Naive thymus-derived CD4-positive, alpha-beta T cell (primary cell): Measurements from ENCODE around the gene PI4KA. TPM values are rescaled to one million over a fixed set of nuclear protein-coding genes. Genes with fewer than 3 reads are reported as not detected.

Source experiments
- ATAC-seq: fragments of 150-1000 bp; cut with Tn5 transposase; 2 replicates; pipeline ENCODE4 v1.10.0; 2021; ENCODE audit warnings: mild to moderate bottlenecking, moderate library complexity
- CTCF ChIA-PET: fragments of 350-600 bp; sonication (Branson Sonifier 250); formaldehyde crosslinking; loops from one replicate; lab custom pipeline; 2021; ENCODE audit warnings: antibody characterized with exemption; lab: Charles Lee
- POLR2A ChIA-PET: fragments of 350-600 bp; sonication (Branson Sonifier 250); formaldehyde crosslinking; loops from one replicate; lab custom pipeline; 2021; ENCODE audit warnings: antibody characterized with exemption, inconsistent platforms; lab: Charles Lee
- DNase-seq, 9 donors: peaks; one replicate each; pipeline versions ENCODE4 v3.0.0 to v3.0.0-alpha.2; 2020 to 2022; ENCODE audit warnings: mixed read lengths in 1 of 9
- H3K27ac ChIP-seq: one replicate; pipeline ENCODE4 v1.7.0; 2013; ENCODE audit warnings: mild to moderate bottlenecking, low read depth, low read length, moderate library complexity
- H3K27me3 ChIP-seq, 2 donors: one replicate each; pipeline ENCODE4 v1.7.0; 2013; ENCODE audit warnings: low read length in 2 of 2, mild to moderate bottlenecking in 2 of 2, moderate library complexity in 2 of 2; ENCODE audit not compliant: control insufficient read depth in 2 of 2, insufficient read depth in 2 of 2
- H3K36me3 ChIP-seq, 3 experiments: 1 replicate in 2 of 3; 2 replicates in 1 of 3; pipeline ENCODE4 v1.7.0; 2013; ENCODE audit warnings: low read length in 3 of 3, mild to moderate bottlenecking in 3 of 3, moderate library complexity in 1 of 3; ENCODE audit not compliant: insufficient read depth in 3 of 3, control insufficient read depth in 2 of 3
- H3K4me1 ChIP-seq, 2 donors: one replicate each; pipeline ENCODE4 v1.7.0; 2013; ENCODE audit warnings: low read length in 2 of 2, mild to moderate bottlenecking in 2 of 2, moderate library complexity in 1 of 2; ENCODE audit not compliant: control insufficient read depth in 2 of 2, insufficient read depth in 2 of 2
- H3K4me3 ChIP-seq: 2 replicates; pipeline ENCODE4 v1.7.0; 2013; ENCODE audit warnings: mild to moderate bottlenecking, low read length
- H3K9me3 ChIP-seq, 3 experiments: 1 replicate in 2 of 3; 2 replicates in 1 of 3; pipeline ENCODE4 v1.7.0; 2013; ENCODE audit warnings: low read length in 3 of 3; ENCODE audit not compliant: control insufficient read depth in 2 of 3
- H3K27ac Mint-ChIP-seq, 9 donors: one replicate each; pipeline ENCODE4 v1.8.0; 2020 to 2022; ENCODE audit warnings: mixed read lengths in 9 of 9, mild to moderate bottlenecking in 8 of 9, moderate library complexity in 5 of 9, inconsistent platforms in 2 of 9
- H3K27me3 Mint-ChIP-seq, 5 donors: one replicate each; pipeline ENCODE4 v1.8.0; 2021 to 2022; ENCODE audit warnings: mixed read lengths in 5 of 5, mild to moderate bottlenecking in 1 of 5
- H3K36me3 Mint-ChIP-seq, 5 donors: one replicate each; pipeline ENCODE4 v1.8.0; 2020 to 2022; ENCODE audit warnings: mixed read lengths in 5 of 5, mild to moderate bottlenecking in 3 of 5, inconsistent platforms in 1 of 5
- H3K4me1 Mint-ChIP-seq, 7 donors: one replicate each; pipeline ENCODE4 v1.8.0; 2020 to 2022; ENCODE audit warnings: mixed read lengths in 7 of 7, mild to moderate bottlenecking in 3 of 7, inconsistent platforms in 1 of 7
- H3K4me3 Mint-ChIP-seq, 10 donors: one replicate each; pipeline ENCODE4 v1.8.0; 2020 to 2022; ENCODE audit warnings: mild to moderate bottlenecking in 10 of 10, mixed read lengths in 10 of 10, moderate library complexity in 6 of 10, inconsistent platforms in 2 of 10
- H3K9me3 Mint-ChIP-seq, 11 donors: one replicate each; pipeline ENCODE4 v1.8.0; 2020 to 2022; ENCODE audit warnings: mixed read lengths in 11 of 11, mild to moderate bottlenecking in 4 of 11, inconsistent platforms in 1 of 11, moderate library complexity in 1 of 11
- intact Hi-C, 2 donors: fragments of 100-400 bp; cut with micrococcal nuclease; formaldehyde crosslinking; loops; one replicate each; pipeline ENCODE4 v1.15.1; 2023
- polyA plus RNA-seq, 2 donors: library from polyadenylated mRNA; unstranded; fragments of 300-500 nt; fragmentation: Illumina TruSeq; gene quantifications; one replicate each; pipeline ENCODE4 v1.2.3, GENCODE V29; 2021
- total RNA-seq, 6 experiments: library from RNA in 5 of 6; stranded (reverse) in 5 of 6; gene quantifications; 1 replicate in 5 of 6; 2 replicates in 1 of 6; pipeline ENCODE4 v1.2.3 and lab custom pipeline; 2021 to 2026

The PI4KA gene
- total and polyA plus RNA-seq, 7 experiments from 2014 or later: 40.1 to 181 (median 156) TPM

- no peak overlapping the region for H3K27ac ChIP-seq
- peaks cover 2 to 16% (median 10%) of the 10 kb centered on the region in 7 donors for H3K4me1 Mint-ChIP-seq
- H3K36me3 Mint-ChIP-seq: peaks cover 9 to 54% (median 34%) of the 10 kb centered on the region in 5 donors
- no peak overlapping the region for H3K27ac Mint-ChIP-seq
- H3K4me3 Mint-ChIP-seq: no peak overlapping the region
- H3K9me3 Mint-ChIP-seq: no peaks in the 10 kb centered on the region
- H3K9me3 ChIP-seq: no peaks in the 10 kb centered on the region
- ChIA-PET CTCF (no interaction called here), POLR2A (no interaction called here)
- peaks cover 10 to 76% (median 14%) of the 10 kb centered on the region in 3 experiments for H3K36me3 ChIP-seq
- H3K4me1 ChIP-seq: peaks cover 0 to 6% of the 10 kb centered on the region in 2 donors
- DNase-seq: no peak
- ATAC-seq: no peak
- no peaks in the 10 kb centered on the region for H3K27me3 Mint-ChIP-seq
- no peaks in the 10 kb centered on the region for H3K27me3 ChIP-seq
- no peak overlapping the region for H3K4me3 ChIP-seq
- intact Hi-C loops: no loop called here
Observed at GRCh38 chr22:20815477-20816050, 43.0 kb downstream of the PI4KA start.

GRCh38 chr22:20814221-20814808 lies 44.3 kb downstream of the PI4KA start:
- H3K36me3 Mint-ChIP-seq: peaks cover 9 to 59% (median 39%) of the 10 kb centered on the region in 5 donors
- no peaks in the 10 kb centered on the region for H3K27me3 Mint-ChIP-seq
- no peak for DNase-seq
- Histone ChIP-seq H3K27ac (no peak overlapping the region), H3K4me1 (peaks cover 0 to 6% of the 10 kb centered on the region in 2 donors), H3K4me3 (no peak overlapping the region), H3K27me3 (no peaks in the 10 kb centered on the region), H3K36me3 (peaks cover 9 to 76% (median 13%) of the 10 kb centered on the region in 3 experiments), H3K9me3 (no peaks in the 10 kb centered on the region)
- no peak overlapping the region for H3K4me3 Mint-ChIP-seq
- ATAC-seq: no peak
- H3K9me3 Mint-ChIP-seq: no peaks in the 10 kb centered on the region
- peak overlapping the region in 1 of 9 donors; percentile 26 for H3K27ac Mint-ChIP-seq
- ChIA-PET CTCF (no interaction called here), POLR2A (no interaction called here)
- intact Hi-C loops: no loop called here
- H3K4me1 Mint-ChIP-seq: peaks cover 2 to 19% (median 11%) of the 10 kb centered on the region in 7 donors

GRCh38 chr22:20813056-20813455 lies 45.6 kb downstream of the PI4KA start:
- ATAC-seq: no peak
- H3K9me3 ChIP-seq: no peaks in the 10 kb centered on the region
- H3K36me3 ChIP-seq: peaks cover 11 to 74% (median 12%) of the 10 kb centered on the region in 3 experiments
- H3K4me1 ChIP-seq: peaks cover 0 to 6% of the 10 kb centered on the region in 2 donors
- H3K27me3 ChIP-seq: no peaks in the 10 kb centered on the region
- DNase-seq: no peak
- Mint-ChIP-seq H3K4me1 (peaks cover 2 to 19% (median 11%) of the 10 kb centered on the region in 7 donors), H3K4me3 (no peak overlapping the region), H3K9me3 (no peaks in the 10 kb centered on the region), H3K27me3 (no peaks in the 10 kb centered on the region), H3K36me3 (peaks cover 5 to 54% (median 36%) of the 10 kb centered on the region in 5 donors), H3K27ac (peak overlapping the region in 2 of 9 donors; percentile 11 to 49)
- ChIA-PET CTCF (interaction anchor here (1.2 kb wide), 1 partner anchor 10 kb away, joined by 3 read pairs; no protein-coding TSS in a partner anchor), POLR2A (no interaction called here)
- no peak overlapping the region for H3K27ac ChIP-seq
- no peak overlapping the region for H3K4me3 ChIP-seq
- intact Hi-C loops: no loop called here

GRCh38 chr22:20811971-20812660 lies 46.5 kb downstream of the PI4KA start:
- Histone ChIP-seq H3K4me1 (peaks cover 0 to 6% of the 10 kb centered on the region in 2 donors), H3K9me3 (no peaks in the 10 kb centered on the region), H3K27ac (no peak overlapping the region), H3K36me3 (peaks cover 11 to 77% (median 21%) of the 10 kb centered on the region in 3 experiments), H3K4me3 (no peak overlapping the region), H3K27me3 (no peaks in the 10 kb centered on the region)
- no peaks in the 10 kb centered on the region for H3K9me3 Mint-ChIP-seq
- DNase-seq (no peak), ATAC-seq (no peak)
- peaks cover 2 to 19% (median 11%) of the 10 kb centered on the region in 7 donors for H3K4me1 Mint-ChIP-seq
- no peak overlapping the region for H3K4me3 Mint-ChIP-seq
- peak overlapping the region in 4 of 9 donors; percentile 28 to 86 (median 60) for H3K27ac Mint-ChIP-seq
- no peaks in the 10 kb centered on the region for H3K27me3 Mint-ChIP-seq
- H3K36me3 Mint-ChIP-seq: peaks cover 5 to 58% (median 41%) of the 10 kb centered on the region in 5 donors
- intact Hi-C loops: no loop called here
- ChIA-PET POLR2A (no interaction called here), CTCF (no interaction called here)

- ATAC-seq (no peak), DNase-seq (no peak)
- H3K4me3 Mint-ChIP-seq: peak overlapping the region in 5 of 10 donors; percentile 3 to 28 (median 8)
- Histone ChIP-seq H3K9me3 (no peaks in the 10 kb centered on the region), H3K36me3 (peaks cover 11 to 77% (median 22%) of the 10 kb centered on the region in 3 experiments), H3K4me1 (peaks cover 0 to 6% of the 10 kb centered on the region in 2 donors), H3K4me3 (no peak overlapping the region), H3K27ac (peak overlapping the region; percentile 36), H3K27me3 (no peaks in the 10 kb centered on the region)
- peaks cover 0 to 19% (median 11%) of the 10 kb centered on the region in 7 donors for H3K4me1 Mint-ChIP-seq
- H3K36me3 Mint-ChIP-seq: peaks cover 5 to 53% (median 39%) of the 10 kb centered on the region in 5 donors
- CTCF ChIA-PET: no interaction called here
- H3K9me3 Mint-ChIP-seq: no peaks in the 10 kb centered on the region
- POLR2A ChIA-PET: no interaction called here
- intact Hi-C loops: no loop called here
- peak overlapping the region; percentile 36 to 92 (median 81) for H3K27ac Mint-ChIP-seq
- H3K27me3 Mint-ChIP-seq: no peaks in the 10 kb centered on the region
Observed at GRCh38 chr22:20811171-20811570, 47.4 kb downstream of the PI4KA start.

GRCh38 chr22:20810645-20811044 lies 48.0 kb downstream of the PI4KA start:
- Histone ChIP-seq H3K36me3 (peaks cover 11 to 79% (median 22%) of the 10 kb centered on the region in 3 experiments), H3K4me1 (peaks cover 0 to 6% of the 10 kb centered on the region in 2 donors), H3K27me3 (no peaks in the 10 kb centered on the region), H3K27ac (peak overlapping the region; percentile 36), H3K4me3 (no peak overlapping the region), H3K9me3 (no peaks in the 10 kb centered on the region)
- ATAC-seq (peak; percentile 81), DNase-seq (peak in 7 of 9 donors; percentile 37 to 65 (median 57))
- Mint-ChIP-seq H3K4me3 (peak overlapping the region in 7 of 10 donors; percentile 3 to 51 (median 11)), H3K9me3 (no peaks in the 10 kb centered on the region), H3K27ac (peak overlapping the region; percentile 31 to 92 (median 86)), H3K27me3 (no peaks in the 10 kb centered on the region), H3K36me3 (peaks cover 5 to 56% (median 41%) of the 10 kb centered on the region in 5 donors), H3K4me1 (peaks cover 0 to 19% (median 11%) of the 10 kb centered on the region in 7 donors)
- intact Hi-C loops: no loop called here
- ChIA-PET CTCF (no interaction called here), POLR2A (interaction anchor here (1.0 kb wide), 1 partner anchor 10 kb away, joined by 4 read pairs; no protein-coding TSS in a partner anchor)
